Measurements from ENCODE around the gene ERLEC1. TPM values are rescaled to one million over a fixed set of nuclear protein-coding genes. Genes with fewer than 3 reads are reported as not detected.

Gene ERLEC1
- total RNA-seq, 1 donor = 95.2 TPM

GRCh38 chr2:53765767-53766166, 21.1 kb upstream of the ERLEC1 start:
- H3K27ac ChIP-seq (ENCODE audit: low read depth, low read length) = no peak overlapping the region
- no peak for DNase-seq (ENCODE audit: insufficient read length, low spot score, missing footprints)
- H3K4me3 ChIP-seq (ENCODE audit: insufficient read depth, low read length) = no peak overlapping the region
- no peaks in the 10 kb centered on the region for H3K9me3 ChIP-seq (ENCODE audit: low read depth, low read length)
- H3K27me3 ChIP-seq (ENCODE audit: insufficient read depth, low read length) = no peaks in the 10 kb centered on the region
- H2AFZ ChIP-seq (ENCODE audit: low read length) = no peak overlapping the region
- H4K20me1 ChIP-seq (ENCODE audit: insufficient read depth, low read length) = no peaks in the 10 kb centered on the region
- peaks cover 20% of the 10 kb centered on the region for H3K79me2 ChIP-seq (ENCODE audit: insufficient read depth, low read length)
- H3K4me1 ChIP-seq (ENCODE audit: insufficient read depth, low read length) = peaks cover 13% of the 10 kb centered on the region
- H3K36me3 ChIP-seq (ENCODE audit: insufficient read depth, low read length) = peaks cover 11% of the 10 kb centered on the region
- H3K4me2 ChIP-seq (ENCODE audit: insufficient read depth, low read length) = no peak overlapping the region
- no peak for TF ChIP-seq CTCF (IDR thresholded peaks at IDR 0.05; ENCODE audit: extremely low read depth, low read depth, low read length)

- DNase-seq (ENCODE audit: insufficient read length, low spot score, missing footprints) = peak; percentile 83
- peaks cover 20% of the 10 kb centered on the region for H3K79me2 ChIP-seq (ENCODE audit: insufficient read depth, low read length)
These were observed 19.2 kb upstream of the ERLEC1 start, which contains the start of gene CHAC2 for GRCh38 chr2:53767405-53768241. Gene CHAC2, plus strand, starts transcription at chr2:53767804. Its CDS starts 83 bp downstream, at chr2:53767887.

GRCh38 chr2:53768242-53768542, 18.7 kb upstream of the ERLEC1 start:
- peaks cover 20% of the 10 kb centered on the region for H3K79me2 ChIP-seq (ENCODE audit: insufficient read depth, low read length)

More at GRCh38 chr2:53767405-53768241, 19.2 kb upstream of the ERLEC1 start, which contains the start of gene CHAC2:
- Histone ChIP-seq H3K27me3 (ENCODE audit: insufficient read depth, low read length) (no peaks in the 10 kb centered on the region), H3K27ac (ENCODE audit: low read depth, low read length) (peak within 1 kb of the TSS; percentile 70), H3K36me3 (ENCODE audit: insufficient read depth, low read length) (peaks cover 11% of the 10 kb centered on the region), H3K4me1 (ENCODE audit: insufficient read depth, low read length) (peaks cover 13% of the 10 kb centered on the region), H2AFZ (ENCODE audit: low read length) (peak within 1 kb of the TSS; percentile 88), H3K9me3 (ENCODE audit: low read depth, low read length) (no peaks in the 10 kb centered on the region), H3K4me2 (ENCODE audit: insufficient read depth, low read length) (peak within 1 kb of the TSS; percentile 98), H4K20me1 (ENCODE audit: insufficient read depth, low read length) (no peaks in the 10 kb centered on the region), H3K4me3 (ENCODE audit: insufficient read depth, low read length) (peak within 1 kb of the TSS; percentile 79)
- TF ChIP-seq CTCF (IDR thresholded peaks at IDR 0.05; ENCODE audit: extremely low read depth, low read depth, low read length) = no peak

More at GRCh38 chr2:53768242-53768542, 18.7 kb upstream of the ERLEC1 start:
- no peaks in the 10 kb centered on the region for H3K27me3 ChIP-seq (ENCODE audit: insufficient read depth, low read length)
- H4K20me1 ChIP-seq (ENCODE audit: insufficient read depth, low read length) = no peaks in the 10 kb centered on the region
- peak overlapping the region; percentile 70 for H3K27ac ChIP-seq (ENCODE audit: low read depth, low read length)
- H3K4me3 ChIP-seq (ENCODE audit: insufficient read depth, low read length) = peak overlapping the region; percentile 79
- DNase-seq (ENCODE audit: insufficient read length, low spot score, missing footprints) = peak; percentile 73
- peak overlapping the region; percentile 98 for H3K4me2 ChIP-seq (ENCODE audit: insufficient read depth, low read length)
- peaks cover 5% of the 10 kb centered on the region for H3K36me3 ChIP-seq (ENCODE audit: insufficient read depth, low read length)
- no peak for TF ChIP-seq CTCF (IDR thresholded peaks at IDR 0.05; ENCODE audit: extremely low read depth, low read depth, low read length)
- no peaks in the 10 kb centered on the region for H3K9me3 ChIP-seq (ENCODE audit: low read depth, low read length)
- peaks cover 13% of the 10 kb centered on the region for H3K4me1 ChIP-seq (ENCODE audit: insufficient read depth, low read length)
- peak overlapping the region; percentile 88 for H2AFZ ChIP-seq (ENCODE audit: low read length)

Measured in osteoblast (primary cell).